HEK293 (cell line): ENCODE results near the gene ATP6V0B.

ENCODE experiments used
- CTCF ChIP-seq: fragments of 450-650 bp; formaldehyde crosslinking; IDR thresholded peaks from 2 replicates; pipeline ENCODE4 v1.5.1; 2016; ENCODE audit warnings: missing biosample characterization, missing genetic modification characterization
- ZNF561 ChIP-seq: fragments of 450-650 bp; IDR thresholded peaks from 2 replicates; pipeline ENCODE4 v1.5.1; 2018; ENCODE audit warnings: missing biosample characterization, missing genetic modification characterization, borderline replicate concordance
- ZNF704 ChIP-seq: fragments of 450-650 bp; formaldehyde crosslinking; IDR thresholded peaks from 2 replicates; pipeline ENCODE4 v1.5.1; 2016; ENCODE audit warnings: missing biosample characterization, missing genetic modification characterization
- ZNF843 ChIP-seq: fragments of 450-650 bp; formaldehyde crosslinking; IDR thresholded peaks from 2 replicates; pipeline ENCODE4 v1.5.1; 2016; ENCODE audit warnings: missing biosample characterization, missing genetic modification characterization
- ZSCAN5A ChIP-seq: fragments of 450-650 bp; formaldehyde crosslinking; IDR thresholded peaks from 2 replicates; pipeline ENCODE4 v1.5.1; 2016; ENCODE audit warnings: missing biosample characterization, missing genetic modification characterization

GRCh38 chr1:43974443-43975248, at the start of gene ATP6V0B:
- TF ChIP-seq ZSCAN5A (tag by site-specific recombination) = no peak
- peak; percentile 89 for TF ChIP-seq CTCF (tag by site-specific recombination)
- peak; percentile 46; the same call in 1 of the 2 replicates for TF ChIP-seq ZNF843 (tag by site-specific recombination)
- peak; percentile 62 for TF ChIP-seq ZNF561 (tag by site-specific recombination)
- peak; percentile 97 for TF ChIP-seq ZNF704 (tag by site-specific recombination)
